NB4 (cell line): Measurements from ENCODE around the gene ARPC2.

Source experiments
- CTCF ChIP-seq: IDR thresholded peaks from one replicate; pipeline ENCODE4 v1.5.1; 2012; ENCODE audit warnings: low read depth, low read length
- MAX ChIP-seq: IDR thresholded peaks from 2 replicates; pipeline ENCODE4 v1.6.1; 2011; ENCODE audit warnings: low read depth, low read length
- POLR2A ChIP-seq: IDR thresholded peaks from 2 replicates; pipeline ENCODE4 v1.6.1; 2011; ENCODE audit warnings: mild to moderate bottlenecking; ENCODE audit not compliant: insufficient read length; ENCODE audit errors: extremely low read depth

- no peak for TF ChIP-seq CTCF
- no peak for TF ChIP-seq POLR2A
- no peak for TF ChIP-seq MAX
Measured at GRCh38 chr2:218221000-218221399, 4.0 kb downstream of the ARPC2 start.
